ENCODE results near the gene COX19. TPM values are rescaled to one million over a fixed set of nuclear protein-coding genes. Genes with fewer than 3 reads are reported as not detected.

Gene COX19
- total RNA-seq, 1 experiment from 2014 or later: 24.8 TPM

GRCh38 chr7:952548-953441, 22.6 kb downstream of the COX19 start:
- Mint-ChIP-seq H3K9me3 (ENCODE audit: unreplicated experiment) (no peaks in the 10 kb centered on the region), H3K36me3 (ENCODE audit: insufficient read depth, unreplicated experiment) (peaks cover 23% of the 10 kb centered on the region), H3K27me3 (ENCODE audit: insufficient read depth, unreplicated experiment) (no peaks in the 10 kb centered on the region), H3K4me1 (ENCODE audit: low read depth, unreplicated experiment) (no peaks in the 10 kb centered on the region), H3K27ac (ENCODE audit: unreplicated experiment) (no peak overlapping the region), H3K4me3 (ENCODE audit: unreplicated experiment) (peak overlapping the region; percentile 59)
- Histone ChIP-seq H3K4me1 (peaks cover 21% of the 10 kb centered on the region), H3K9me3 (no peaks in the 10 kb centered on the region), H3K36me3 (ENCODE audit: control insufficient read depth, insufficient read depth, low read length) (no peaks in the 10 kb centered on the region), H3K27me3 (replicated peaks; ENCODE audit: control insufficient read depth, insufficient read depth, low read length) (no peaks in the 10 kb centered on the region), H3K4me3 (ENCODE audit: low read depth, low read length) (peak overlapping the region; percentile 92)
- BruUV-seq (replicated peaks): no TSS peak
- TF ChIP-seq CTCF (IDR thresholded peaks at IDR 0.05; ENCODE audit: insufficient read depth in 1 of 2, low read depth in 1 of 2, low read length in 1 of 2, severe bottlenecking in 1 of 2, unreplicated experiment in 1 of 2): no peak
- CTCF ChIA-PET: no interaction called here
- intact Hi-C loops (cut with micrococcal nuclease; ENCODE audit: unreplicated experiment): loop anchor here (2.0 kb wide), 1 partner anchor 76 kb away; the partner anchor contains the start of gene GET4
- no peak for DNase-seq
- POLR2A ChIA-PET: no interaction called here

GRCh38 chr7:951881-952547, 23.3 kb downstream of the COX19 start:
- no peaks in the 10 kb centered on the region for H3K9me3 Mint-ChIP-seq (ENCODE audit: unreplicated experiment)
- H3K36me3 Mint-ChIP-seq (ENCODE audit: insufficient read depth, unreplicated experiment): peaks cover 30% of the 10 kb centered on the region
- POLR2A ChIA-PET: interaction anchor here (0.5 to 0.6 kb wide), 2 partner anchors 11 to 24 kb away, joined by 5 to 7 read pairs; partner anchors contain the start of gene COX19
- no peak overlapping the region for H3K4me3 ChIP-seq (ENCODE audit: low read depth, low read length)
- peak overlapping the region; percentile 59 for H3K4me3 Mint-ChIP-seq (ENCODE audit: unreplicated experiment)
- no peaks in the 10 kb centered on the region for H3K4me1 Mint-ChIP-seq (ENCODE audit: low read depth, unreplicated experiment)
- intact Hi-C loops (cut with micrococcal nuclease; ENCODE audit: unreplicated experiment): loop anchor here (2.0 kb wide), 1 partner anchor 75 kb away; the partner anchor contains the start of gene GET4
- no peak overlapping the region for H3K27ac Mint-ChIP-seq (ENCODE audit: unreplicated experiment)
- CTCF ChIA-PET: no interaction called here
- TF ChIP-seq CTCF (IDR thresholded peaks at IDR 0.05; ENCODE audit: insufficient read depth in 1 of 2, low read depth in 1 of 2, low read length in 1 of 2, severe bottlenecking in 1 of 2, unreplicated experiment in 1 of 2): no peak
- BruUV-seq (replicated peaks): no TSS peak
- H3K9me3 ChIP-seq: no peaks in the 10 kb centered on the region
- no peaks in the 10 kb centered on the region for H3K36me3 ChIP-seq (ENCODE audit: control insufficient read depth, insufficient read depth, low read length)
- DNase-seq: no peak
- no peaks in the 10 kb centered on the region for H3K27me3 ChIP-seq (replicated peaks; ENCODE audit: control insufficient read depth, insufficient read depth, low read length)
- peaks cover 29% of the 10 kb centered on the region for H3K4me1 ChIP-seq
- H3K27me3 Mint-ChIP-seq (ENCODE audit: insufficient read depth, unreplicated experiment): no peaks in the 10 kb centered on the region

Measured in Caco-2 (cell line).